Putamen (tissue), 1 donor: Measurements from ENCODE around the gene NRIP3.
"Not testable (repeated sequence)": the region's sequence is repeated elsewhere in the genome, so short reads cannot be mapped to it uniquely, and the experiment has no call there.

Experiments
- DNase-seq: peaks from one replicate; pipeline ENCODE4 v3.0.0-alpha.2; 2016; ENCODE audit warnings: low spot score

NRIP3 gene

GRCh38 chr11:8971196-8971923 is 32.4 kb downstream of the NRIP3 start:
- no peak for DNase-seq

- no peak for DNase-seq
Measured at GRCh38 chr11:8967184-8967583, 36.6 kb downstream of the NRIP3 start.

GRCh38 chr11:8964324-8965320 is 39.2 kb downstream of the NRIP3 start, which contains the start of gene TMEM9B:
TMEM9B (minus strand) TSS chr11:8964442; CDS start chr11:8964313, 129 bp downstream.
- peak; percentile 90 for DNase-seq

- DNase-seq: no peak
Measured at GRCh38 chr11:8963569-8964323, 40.1 kb downstream of the NRIP3 start.

- no peak for DNase-seq
Measured at GRCh38 chr11:8962841-8963240, 41.0 kb downstream of the NRIP3 start.

GRCh38 chr11:8961401-8961800 is 42.4 kb downstream of the NRIP3 start:
- DNase-seq: no peak

- DNase-seq: peak; percentile 20
Measured at GRCh38 chr11:8959546-8960166, 44.1 kb downstream of the NRIP3 start.

GRCh38 chr11:8956860-8957259 is 46.9 kb downstream of the NRIP3 start:
- no peak for DNase-seq

- no peak for DNase-seq
Measured at GRCh38 chr11:8948886-8949285, 54.9 kb downstream of the NRIP3 start.

- no peak for DNase-seq
Measured at GRCh38 chr11:8947230-8947943, 56.4 kb downstream of the NRIP3 start.

- no peak for DNase-seq
Measured at GRCh38 chr11:8942518-8943066, 61.2 kb downstream of the NRIP3 start, which contains the start of gene ASCL3. ASCL3 (minus strand) TSS chr11:8943016; CDS start chr11:8938161, 4,855 bp downstream.

- DNase-seq: no peak
Measured at GRCh38 chr11:8941341-8942103, 62.3 kb downstream of the NRIP3 start.

- no peak for DNase-seq
Measured at GRCh38 chr11:8937659-8938058, 66.1 kb downstream of the NRIP3 start.

- no peak for DNase-seq
Measured at GRCh38 chr11:8937159-8937558, 66.6 kb downstream of the NRIP3 start.

- DNase-seq: not testable (repeated sequence)
Measured at GRCh38 chr11:8935789-8936188, 68.0 kb downstream of the NRIP3 start.

- DNase-seq: no peak
Measured at GRCh38 chr11:8934742-8935488, 68.9 kb downstream of the NRIP3 start.

- no peak for DNase-seq
Measured at GRCh38 chr11:8933931-8934330, 69.9 kb downstream of the NRIP3 start.

- DNase-seq: no peak
Measured at GRCh38 chr11:8932564-8933180, 71.1 kb downstream of the NRIP3 start, which contains the start of gene C11orf16. C11orf16 (minus strand) TSS chr11:8932947; CDS start chr11:8932308, 639 bp downstream.
